ENCODE results near the gene KLHL5. TPM values are rescaled to one million over a fixed set of nuclear protein-coding genes. Genes with fewer than 3 reads are reported as not detected.

KLHL5 gene
- total and polyA plus RNA-seq, 2 of the 4 experiments (the other 2 are of a cell fraction): 58.8 to 97.7 TPM

DNA sequence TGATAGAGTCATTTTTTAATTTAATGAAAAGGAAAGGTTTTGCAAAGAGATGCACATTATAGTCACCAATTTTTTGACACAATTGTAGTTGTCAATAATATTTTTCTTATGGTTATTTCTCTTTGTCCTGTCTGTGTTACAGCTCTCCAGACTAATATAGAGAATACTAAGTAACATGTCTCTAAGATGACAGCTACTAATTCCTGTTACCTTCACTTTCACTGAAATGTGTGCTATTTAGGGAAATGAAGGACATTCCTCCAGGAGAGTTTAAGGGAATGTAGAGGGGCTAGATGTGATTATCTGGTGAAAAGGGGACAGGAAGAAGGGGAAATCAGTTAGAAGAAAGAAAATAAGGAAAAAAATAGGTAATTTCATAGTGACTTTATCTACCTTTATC is 1.4 kb downstream of the KLHL5 start:
- in situ Hi-C loops (cut with MboI; ENCODE audit: low sequenced_read_pairs): no loop called here
- DNase-seq (no peak), ATAC-seq (ENCODE audit: low read depth) (no peak)
- Histone ChIP-seq H2AK9ac (replicated peaks; ENCODE audit: low read depth, low read length, poor library complexity) (no peak overlapping the region), H3K79me1 (ENCODE audit: low read depth in 1 of 2, low read length in 2 of 2) (peaks cover 18 to 55% of the 10 kb centered on the region in 2 experiments; a peak in 3 of 4 replicates), H2BK5ac (ENCODE audit: low read depth, low read length, poor library complexity, severe bottlenecking) (no peak overlapping the region), H3K36me3 (ENCODE audit: control insufficient read depth, insufficient read depth, low read length) (peaks cover 4% of the 10 kb centered on the region; the same call in 1 of the 2 replicates), H4K20me1 (ENCODE audit: insufficient read depth, low read length) (peaks cover 79% of the 10 kb centered on the region), H3K18ac (ENCODE audit: low read depth, low read length) (no peak overlapping the region), H4K91ac (ENCODE audit: insufficient read depth, low read depth, low read length) (no peak overlapping the region), H3K14ac (replicated peaks; ENCODE audit: low read depth, low read length) (no peak overlapping the region), H3K23ac (ENCODE audit: low read depth, low read length) (no peak overlapping the region), H3K27ac (ENCODE audit: insufficient read depth, low read length) (no peak overlapping the region), H2AK5ac (ENCODE audit: low read depth, low read length) (no peak overlapping the region), H3K4ac (ENCODE audit: low read depth, low read length) (no peak overlapping the region), H3K4me1 (ENCODE audit: control insufficient read depth, insufficient read depth, low read length) (peaks cover 5% of the 10 kb centered on the region), H3K4me2 (ENCODE audit: low read depth, low read length) (no peak overlapping the region), H3K9me3 (ENCODE audit: control insufficient read depth, insufficient read depth, low read length) (no peaks in the 10 kb centered on the region), H3K9ac (ENCODE audit: low read depth, low read length) (no peak overlapping the region), H3K27me3 (ENCODE audit: control insufficient read depth, insufficient read depth, low read length) (no peaks in the 10 kb centered on the region), H4K8ac (ENCODE audit: low read depth in 2 of 2, low read length in 2 of 2) (no peak overlapping the region; a peak in 1 of 4 replicates), H2BK15ac (ENCODE audit: low read depth, low read length) (no peak overlapping the region), H3K9me1 (ENCODE audit: insufficient read depth, low read length) (peaks cover 14% of the 10 kb centered on the region), H4K5ac (ENCODE audit: low read depth, low read length) (no peak overlapping the region), H2AFZ (replicated peaks; ENCODE audit: low read length, poor library complexity) (no peak overlapping the region), H2BK20ac (ENCODE audit: low read depth, low read length) (no peak overlapping the region), H3K4me3 (ENCODE audit: insufficient read depth, low read depth, low read length) (no peak overlapping the region), H3K56ac (ENCODE audit: extremely low read depth, insufficient read depth, low read length) (no peak overlapping the region), H2BK120ac (ENCODE audit: low read depth, low read length) (no peak overlapping the region)
- dilution Hi-C loops (cut with HindIII; ENCODE audit: low sequenced_read_pairs, unreplicated experiment): no loop called here
- intact Hi-C loops (cut with micrococcal nuclease): loop anchor here (5.0 kb wide), 1 partner anchor 34 kb away; no protein-coding TSS in a partner anchor
- no TSS peak for BruUV-seq (replicated peaks)
- ChIA-PET POLR2A (ENCODE audit: unreplicated experiment) (no interaction called here), CTCF (interaction anchor here (0.7 kb wide), 1 partner anchor 951 kb away, joined by 3 read pairs; no protein-coding TSS in a partner anchor)
- no peak for TF ChIP-seq FOS (IDR thresholded peaks at IDR 0.05; ENCODE audit: low read depth, low read length)

Data from IMR-90 (cell line).